Endothelial cell (in vitro differentiated cells): ENCODE results near the gene LCP1. TPM values are rescaled to one million over a fixed set of nuclear protein-coding genes. Genes with fewer than 3 reads are reported as not detected.

ENCODE experiments used
- DNase-seq: peaks from one replicate; pipeline ENCODE4 v3.0.0; 2021; ENCODE audit warnings: low spot score
- H3K27ac Mint-ChIP-seq: one replicate; pipeline ENCODE4 v1.8.0; 2021; ENCODE audit warnings: mixed read lengths, inconsistent platforms; ENCODE audit not compliant: unreplicated experiment
- H3K27me3 Mint-ChIP-seq: one replicate; pipeline ENCODE4 v1.8.0; 2021; ENCODE audit warnings: mild to moderate bottlenecking, moderate library complexity, mixed read lengths, inconsistent platforms; ENCODE audit not compliant: unreplicated experiment
- H3K36me3 Mint-ChIP-seq: one replicate; pipeline ENCODE4 v1.8.0; 2021; ENCODE audit warnings: mild to moderate bottlenecking, low read depth, mixed read lengths, inconsistent platforms; ENCODE audit not compliant: unreplicated experiment
- H3K4me1 Mint-ChIP-seq: one replicate; pipeline ENCODE4 v1.8.0; 2021; ENCODE audit warnings: mild to moderate bottlenecking, mixed read lengths, inconsistent platforms; ENCODE audit not compliant: unreplicated experiment
- H3K4me3 Mint-ChIP-seq: one replicate; pipeline ENCODE4 v1.8.0; 2021; ENCODE audit warnings: mild to moderate bottlenecking, mixed read lengths, inconsistent platforms; ENCODE audit not compliant: unreplicated experiment
- H3K9me3 Mint-ChIP-seq: one replicate; pipeline ENCODE4 v1.8.0; 2021; ENCODE audit warnings: mixed read lengths, inconsistent platforms; ENCODE audit not compliant: unreplicated experiment
- total RNA-seq: library from RNA; stranded (reverse); fragmentation: NEBNext Ultra II Directional; extraction: Animal tissue kit (Norgen Biotek cat#: 25700); gene quantifications from one replicate; pipeline ENCODE4 v1.2.1, GENCODE V29; 2021; ENCODE audit not compliant: unreplicated experiment
- TF ChIP-seq, protein P1 (sequence below): fragments of 200-600 bp; sonication (generic); IDR thresholded peaks from one replicate; pipeline ENCODE4 v1.5.0; 2021; ENCODE audit warnings: antibody characterized with exemption; ENCODE audit not compliant: unreplicated experiment

The LCP1 gene
- total RNA-seq, 1 donor from 2014 or later, result 11.9 TPM

DNA sequence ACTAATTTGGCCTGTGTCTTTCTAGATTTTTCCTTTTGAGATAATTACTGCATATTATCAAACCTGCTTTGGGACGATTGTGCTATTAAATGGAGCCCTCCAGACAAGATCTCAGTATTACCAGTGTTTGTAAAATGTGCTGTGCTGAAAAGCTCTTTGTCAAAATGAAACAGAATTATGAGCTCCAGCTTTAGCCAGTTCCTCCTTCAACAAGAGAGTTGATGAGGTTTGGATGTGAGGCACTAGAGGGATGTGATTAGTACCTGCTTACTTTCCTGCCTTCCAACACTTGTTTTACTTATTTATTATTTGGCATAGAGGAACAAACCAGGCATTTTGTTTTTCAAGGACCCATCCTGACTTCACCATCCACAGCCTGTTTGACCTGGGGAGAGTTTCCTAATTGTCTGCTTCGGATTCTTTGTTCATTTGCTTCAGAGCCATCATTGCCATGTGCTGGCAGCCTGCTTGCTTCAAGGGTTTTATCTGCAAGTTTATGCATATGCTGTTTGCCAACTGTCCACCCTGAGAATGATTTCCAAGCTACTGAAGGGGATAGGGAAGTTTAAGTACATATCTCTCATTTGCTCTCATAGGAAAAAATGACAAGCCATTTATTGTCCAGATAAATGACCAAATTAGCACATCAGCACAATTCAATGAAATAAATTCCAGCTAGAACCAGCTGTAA, 44.2 kb downstream of the LCP1 start:
- Mint-ChIP-seq H3K27ac (no peak overlapping the region), H3K4me1 (peaks cover 10% of the 10 kb centered on the region), H3K4me3 (no peak overlapping the region), H3K9me3 (no peaks in the 10 kb centered on the region), H3K36me3 (no peaks in the 10 kb centered on the region), H3K27me3 (peaks cover 3% of the 10 kb centered on the region)
- TF ChIP-seq, protein P1, sequence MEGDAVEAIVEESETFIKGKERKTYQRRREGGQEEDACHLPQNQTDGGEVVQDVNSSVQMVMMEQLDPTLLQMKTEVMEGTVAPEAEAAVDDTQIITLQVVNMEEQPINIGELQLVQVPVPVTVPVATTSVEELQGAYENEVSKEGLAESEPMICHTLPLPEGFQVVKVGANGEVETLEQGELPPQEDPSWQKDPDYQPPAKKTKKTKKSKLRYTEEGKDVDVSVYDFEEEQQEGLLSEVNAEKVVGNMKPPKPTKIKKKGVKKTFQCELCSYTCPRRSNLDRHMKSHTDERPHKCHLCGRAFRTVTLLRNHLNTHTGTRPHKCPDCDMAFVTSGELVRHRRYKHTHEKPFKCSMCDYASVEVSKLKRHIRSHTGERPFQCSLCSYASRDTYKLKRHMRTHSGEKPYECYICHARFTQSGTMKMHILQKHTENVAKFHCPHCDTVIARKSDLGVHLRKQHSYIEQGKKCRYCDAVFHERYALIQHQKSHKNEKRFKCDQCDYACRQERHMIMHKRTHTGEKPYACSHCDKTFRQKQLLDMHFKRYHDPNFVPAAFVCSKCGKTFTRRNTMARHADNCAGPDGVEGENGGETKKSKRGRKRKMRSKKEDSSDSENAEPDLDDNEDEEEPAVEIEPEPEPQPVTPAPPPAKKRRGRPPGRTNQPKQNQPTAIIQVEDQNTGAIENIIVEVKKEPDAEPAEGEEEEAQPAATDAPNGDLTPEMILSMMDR, result no peak
- DNase-seq, result no peak

DNA sequence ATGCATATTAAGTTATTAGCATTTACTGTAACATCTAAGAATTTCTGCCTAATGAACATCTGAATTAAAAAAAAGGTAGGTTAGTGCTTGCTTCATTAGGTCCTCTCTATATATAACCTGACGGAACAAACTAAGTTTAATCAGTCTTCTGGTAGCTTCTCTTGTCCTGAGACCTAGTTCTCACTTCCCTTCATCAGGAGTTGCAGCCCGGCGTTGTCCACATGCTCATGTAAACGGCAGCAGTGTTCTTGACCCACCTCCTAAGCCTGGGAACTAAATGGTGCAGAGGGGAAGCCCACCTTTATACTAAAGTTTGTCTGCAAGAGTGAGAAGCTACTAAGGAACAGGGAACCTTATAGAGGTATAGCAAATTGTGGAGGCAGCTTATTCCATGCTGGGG, 45.3 kb downstream of the LCP1 start:
- TF ChIP-seq, protein P1, result no peak
- H3K9me3 Mint-ChIP-seq, result no peaks in the 10 kb centered on the region
- H3K27ac Mint-ChIP-seq, result no peak overlapping the region
- H3K4me3 Mint-ChIP-seq, result no peak overlapping the region
- peaks cover 3% of the 10 kb centered on the region for H3K27me3 Mint-ChIP-seq
- H3K36me3 Mint-ChIP-seq, result no peaks in the 10 kb centered on the region
- peaks cover 10% of the 10 kb centered on the region for H3K4me1 Mint-ChIP-seq
- no peak for DNase-seq

DNA sequence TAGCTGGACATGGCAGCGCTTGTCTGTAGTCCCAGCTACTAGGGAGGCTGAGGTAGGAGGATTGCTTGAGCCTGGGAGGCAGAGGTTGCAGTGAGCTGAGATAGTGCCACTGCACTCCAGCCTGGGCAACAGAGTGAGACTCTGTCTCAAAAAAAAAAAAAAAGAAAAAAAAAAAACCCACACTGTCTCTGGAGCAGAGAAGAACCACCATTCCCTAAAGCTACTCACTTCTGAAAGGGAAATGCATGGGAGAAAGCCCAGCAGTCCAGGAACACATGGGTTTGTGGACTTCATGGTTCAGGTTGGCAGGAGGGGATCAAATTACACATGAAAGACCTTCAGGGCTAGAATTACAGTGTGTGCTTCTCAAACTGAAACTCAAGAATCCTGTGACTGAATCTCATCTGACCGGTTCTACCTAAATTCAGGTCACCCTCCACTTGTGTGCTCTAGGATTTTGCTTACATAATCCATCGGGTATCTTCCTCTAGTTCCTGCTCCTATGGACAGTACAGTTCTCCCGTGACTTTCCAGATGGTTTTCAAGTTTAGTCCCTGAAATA, 46.9 kb downstream of the LCP1 start:
- TF ChIP-seq, protein P1, result no peak
- Mint-ChIP-seq H3K9me3 (no peaks in the 10 kb centered on the region), H3K27me3 (peaks cover 3% of the 10 kb centered on the region), H3K4me1 (peaks cover 10% of the 10 kb centered on the region), H3K36me3 (no peaks in the 10 kb centered on the region), H3K4me3 (no peak overlapping the region), H3K27ac (no peak overlapping the region)
- DNase-seq, result no peak

DNA sequence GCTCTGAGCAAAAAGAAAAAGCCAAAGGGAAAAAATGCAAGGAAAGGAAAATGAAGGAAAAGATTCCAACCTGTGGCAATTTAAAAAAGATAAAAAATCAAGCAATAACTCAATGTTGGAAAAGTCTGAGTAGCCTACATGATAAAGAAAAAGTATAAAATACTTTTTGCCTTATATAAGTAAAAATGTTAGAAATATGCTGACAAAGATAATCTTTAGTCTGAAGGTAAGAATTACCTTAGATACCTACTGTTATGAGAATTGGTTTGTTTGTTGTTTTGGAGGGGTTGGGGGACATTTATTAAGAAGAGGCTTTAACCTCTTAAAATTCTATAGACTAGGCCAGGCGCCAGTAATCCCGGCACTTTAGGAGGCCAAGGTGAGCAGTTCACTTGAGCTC, 47.5 kb downstream of the LCP1 start:
- Mint-ChIP-seq H3K36me3 (no peaks in the 10 kb centered on the region), H3K4me3 (no peak overlapping the region), H3K27ac (no peak overlapping the region), H3K9me3 (no peaks in the 10 kb centered on the region), H3K27me3 (peaks cover 3% of the 10 kb centered on the region), H3K4me1 (peaks cover 10% of the 10 kb centered on the region)
- DNase-seq, result no peak
- TF ChIP-seq, protein P1, result no peak

DNA sequence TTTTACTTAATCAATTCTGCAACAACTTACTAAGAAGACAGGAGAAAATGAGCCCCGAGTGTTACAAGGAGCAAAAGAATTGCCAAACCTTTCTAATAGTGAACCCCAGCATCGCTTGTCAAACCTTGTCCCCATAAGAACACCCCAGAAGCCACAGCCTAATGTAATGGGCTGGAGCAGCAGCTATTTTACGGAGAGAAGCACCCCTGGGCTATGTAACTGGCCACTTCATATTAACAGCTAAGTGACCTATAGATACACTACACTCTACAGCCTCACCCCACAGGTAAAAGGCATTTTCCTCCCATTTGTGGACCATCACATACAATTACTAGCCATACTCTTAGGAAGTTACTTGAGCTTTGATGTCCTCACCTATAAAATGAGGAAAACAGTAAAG, 49.9 kb downstream of the LCP1 start:
- Mint-ChIP-seq H3K4me3 (no peak overlapping the region), H3K36me3 (no peaks in the 10 kb centered on the region), H3K4me1 (peaks cover 10% of the 10 kb centered on the region), H3K27me3 (peaks cover 3% of the 10 kb centered on the region), H3K27ac (no peak overlapping the region), H3K9me3 (no peaks in the 10 kb centered on the region)
- TF ChIP-seq, protein P1, result no peak
- DNase-seq, result no peak
